Measurements from ENCODE around the gene FRAT1.

GRCh38 chr10:97307866-97308780 lies 10.9 kb upstream of the FRAT1 start:
- TF ChIP-seq POLR2A (IDR thresholded peaks at IDR 0.05; ENCODE audit: low read depth, low read length) (no peak), TAF1 (IDR thresholded peaks at IDR 0.05; ENCODE audit: borderline replicate concordance, low read depth, low read length) (no peak)

Measured in GM12892 (cell line).